HG03064 (cell line): ENCODE data around the gene PCDHGA5.
"Not testable (repeated sequence)": the region's sequence is repeated elsewhere in the genome, so short reads cannot be mapped to it uniquely, and the experiment has no call there.

Experiments used
- ATAC-seq: cut with Tn5 transposase; IDR thresholded peaks from one replicate; pipeline ENCODE4 v1.9.1; 2021; ENCODE audit warnings: low read depth; ENCODE audit not compliant: unreplicated experiment

The PCDHGA5 gene

GRCh38 chr5:141363952-141364660 lies at the start of gene PCDHGA5:
PCDHGA5 (plus strand) TSS chr5:141364162; CDS start chr5:141364331, 169 bp downstream.
- ATAC-seq: no peak

- not testable (repeated sequence) for ATAC-seq
These were observed 47.0 kb upstream of the PCDHGA5 start for GRCh38 chr5:141316963-141317362.

- no peak for ATAC-seq
These were observed 44.8 kb upstream of the PCDHGA5 start for GRCh38 chr5:141319202-141319601.

GRCh38 chr5:141319699-141320098 lies 44.3 kb upstream of the PCDHGA5 start:
- ATAC-seq: no peak

GRCh38 chr5:141320225-141321169 lies 43.5 kb upstream of the PCDHGA5 start, which contains the start of gene TAF7:
TAF7 (minus strand) TSS chr5:141320784; CDS start chr5:141320044, 740 bp downstream.
- ATAC-seq: peak; percentile 97

- no peak for ATAC-seq
These were observed 41.7 kb upstream of the PCDHGA5 start for GRCh38 chr5:141322261-141322660.

- ATAC-seq: no peak
These were observed 37.7 kb upstream of the PCDHGA5 start for GRCh38 chr5:141326088-141326854.

- ATAC-seq: no peak
These were observed 35.7 kb upstream of the PCDHGA5 start for GRCh38 chr5:141328231-141328630.

- no peak for ATAC-seq
These were observed 33.5 kb upstream of the PCDHGA5 start, which contains the start of gene PCDHGA1 for GRCh38 chr5:141330299-141331080. PCDHGA1 (plus strand) TSS chr5:141330514.

GRCh38 chr5:141332571-141332970 lies 31.4 kb upstream of the PCDHGA5 start:
- not testable (repeated sequence) for ATAC-seq

- no peak for ATAC-seq
These were observed 25.2 kb upstream of the PCDHGA5 start, which contains the start of gene PCDHGA2 for GRCh38 chr5:141338538-141339306. PCDHGA2 (plus strand) TSS chr5:141338760.

GRCh38 chr5:141340781-141341354 lies 23.1 kb upstream of the PCDHGA5 start:
- ATAC-seq: not testable (repeated sequence)

GRCh38 chr5:141342773-141343172 lies 21.2 kb upstream of the PCDHGA5 start:
- no peak for ATAC-seq

- no peak for ATAC-seq
These were observed 20.6 kb upstream of the PCDHGA5 start, which contains the start of gene PCDHGA3 for GRCh38 chr5:141343242-141343952. PCDHGA3 (plus strand) TSS chr5:141343829; CDS start chr5:141344034, 205 bp downstream.

GRCh38 chr5:141343953-141344463 lies 20.0 kb upstream of the PCDHGA5 start:
- ATAC-seq: no peak

GRCh38 chr5:141345327-141345726 lies 18.6 kb upstream of the PCDHGA5 start:
- no peak for ATAC-seq

- not testable (repeated sequence) for ATAC-seq
These were observed 17.9 kb upstream of the PCDHGA5 start for GRCh38 chr5:141346017-141346416.
